Activated CD4-positive, alpha-beta T cell treated with anti-CD3 and anti-CD28 coated beads for 1 hour (primary cell): Measurements from ENCODE around the gene PLEKHA6.

Experiments
- DNase-seq: peaks from one replicate; pipeline ENCODE4 v3.0.0-alpha.2; 2020

Gene PLEKHA6

GRCh38 chr1:204353213-204353910 is 6.4 kb downstream of the PLEKHA6 start:
- DNase-seq = no peak

DNA sequence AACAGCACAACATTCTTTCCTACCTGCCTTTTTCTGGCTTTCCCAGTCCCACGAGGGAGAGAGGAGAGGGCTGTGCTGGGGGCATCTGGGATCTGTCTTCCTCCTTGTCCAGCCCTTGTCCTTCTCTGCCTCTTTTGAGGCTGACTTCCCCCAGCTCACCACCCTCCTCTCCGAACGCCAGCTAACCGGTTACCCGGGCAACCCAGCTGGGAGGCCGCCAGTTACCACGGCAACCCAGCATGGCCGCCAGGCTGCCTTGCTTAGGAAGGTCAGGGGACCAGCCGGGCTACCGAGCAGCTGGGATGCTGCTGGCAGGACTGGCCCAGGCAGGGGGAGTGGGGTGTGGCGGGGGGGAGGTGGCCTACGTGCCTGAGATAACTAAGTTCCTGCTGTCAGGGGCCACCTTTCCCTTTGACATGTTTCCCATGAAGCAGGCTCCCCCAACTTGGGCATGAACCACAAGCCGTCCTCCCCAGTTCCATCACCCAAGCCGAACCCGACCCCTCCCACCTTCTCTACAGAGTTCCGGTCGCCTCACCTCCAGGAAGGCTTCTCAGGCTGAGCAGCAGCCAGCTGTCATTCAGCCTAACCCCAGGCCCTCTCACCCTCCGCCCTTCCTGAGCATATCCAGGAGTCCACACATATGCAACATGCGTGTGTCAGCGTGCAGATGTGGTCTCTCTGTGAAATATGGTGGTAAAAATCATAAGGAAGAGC is 8.7 kb downstream of the PLEKHA6 start:
- no peak for DNase-seq

- DNase-seq = no peak
Measured at GRCh38 chr1:204350312-204350711, 9.4 kb downstream of the PLEKHA6 start.

- no peak for DNase-seq
Measured at GRCh38 chr1:204349602-204350001, 10.1 kb downstream of the PLEKHA6 start.

DNA sequence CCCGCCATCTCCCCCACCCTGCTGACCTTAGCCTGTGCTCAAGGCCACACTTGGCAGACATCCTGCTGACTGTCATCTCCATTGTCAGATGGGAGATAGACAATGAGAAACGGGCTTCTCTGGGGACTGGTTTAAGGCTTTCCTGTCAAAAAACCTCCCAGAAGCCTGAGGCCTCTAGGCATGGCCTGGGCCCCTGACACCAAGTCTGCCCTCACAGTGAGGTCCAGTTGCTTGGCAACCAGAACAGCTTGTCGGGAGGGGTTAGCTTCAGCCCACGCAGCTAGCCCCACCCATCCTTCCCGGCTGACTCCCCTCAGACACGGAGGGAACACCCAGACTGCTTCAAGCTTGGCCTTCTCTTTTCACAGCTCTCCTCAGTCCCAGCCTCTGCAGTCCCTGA is 11.0 kb downstream of the PLEKHA6 start:
- DNase-seq = no peak

GRCh38 chr1:204348242-204348641 is 11.5 kb downstream of the PLEKHA6 start:
- DNase-seq = no peak

DNA sequence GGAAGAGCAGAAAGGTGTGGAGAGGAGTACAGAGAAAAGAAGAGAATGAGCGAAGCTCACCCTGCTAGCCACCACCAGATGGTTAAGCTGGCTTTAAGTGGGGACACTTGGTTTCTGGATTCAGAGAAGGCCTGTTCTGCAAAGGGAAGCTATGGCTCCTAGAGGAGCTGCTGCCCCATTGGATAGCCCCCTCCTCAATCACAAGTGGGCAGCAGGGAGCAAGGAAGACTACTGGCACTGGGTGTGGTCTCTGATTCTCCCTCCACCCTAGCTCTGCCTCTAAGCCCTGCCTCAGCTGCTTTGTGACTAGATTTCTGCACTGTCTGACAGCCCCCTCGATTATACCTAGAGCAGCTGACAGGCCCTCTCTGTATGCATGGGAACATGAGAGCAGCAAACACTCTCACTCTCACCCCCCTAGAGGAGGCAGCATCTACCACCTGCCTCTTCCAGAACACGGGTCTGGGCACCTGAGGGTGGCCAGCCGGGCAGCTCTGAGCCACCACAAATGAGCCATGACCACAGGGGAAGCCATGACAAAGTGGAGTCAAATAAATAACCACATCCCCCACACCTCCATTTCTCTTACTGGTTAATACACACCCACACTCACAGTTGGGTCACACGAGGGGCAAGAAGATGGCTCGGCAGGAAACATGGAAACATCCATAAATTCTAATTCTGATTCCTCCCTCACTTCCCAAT is 13.6 kb downstream of the PLEKHA6 start:
- no peak for DNase-seq

DNA sequence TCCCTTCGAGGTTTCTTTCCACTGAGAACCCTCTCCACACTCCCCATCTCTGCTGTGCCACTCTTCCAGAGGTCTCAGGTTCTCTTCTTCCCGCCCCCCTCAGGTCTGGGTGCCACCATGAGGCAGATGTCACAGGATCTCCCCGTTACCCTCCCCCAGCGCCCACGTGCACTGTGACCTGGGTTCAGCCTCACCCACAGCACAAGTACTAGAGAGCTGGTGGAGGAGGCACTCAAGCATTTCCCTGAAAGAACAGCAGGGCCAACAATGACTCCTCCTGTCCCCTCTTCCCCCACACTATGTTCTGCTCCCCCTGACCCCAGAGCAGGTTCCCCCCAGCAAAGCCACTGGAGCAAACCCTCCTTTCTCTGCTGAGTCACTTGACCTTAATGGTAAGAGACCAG is 14.3 kb downstream of the PLEKHA6 start:
- DNase-seq = no peak

DNA sequence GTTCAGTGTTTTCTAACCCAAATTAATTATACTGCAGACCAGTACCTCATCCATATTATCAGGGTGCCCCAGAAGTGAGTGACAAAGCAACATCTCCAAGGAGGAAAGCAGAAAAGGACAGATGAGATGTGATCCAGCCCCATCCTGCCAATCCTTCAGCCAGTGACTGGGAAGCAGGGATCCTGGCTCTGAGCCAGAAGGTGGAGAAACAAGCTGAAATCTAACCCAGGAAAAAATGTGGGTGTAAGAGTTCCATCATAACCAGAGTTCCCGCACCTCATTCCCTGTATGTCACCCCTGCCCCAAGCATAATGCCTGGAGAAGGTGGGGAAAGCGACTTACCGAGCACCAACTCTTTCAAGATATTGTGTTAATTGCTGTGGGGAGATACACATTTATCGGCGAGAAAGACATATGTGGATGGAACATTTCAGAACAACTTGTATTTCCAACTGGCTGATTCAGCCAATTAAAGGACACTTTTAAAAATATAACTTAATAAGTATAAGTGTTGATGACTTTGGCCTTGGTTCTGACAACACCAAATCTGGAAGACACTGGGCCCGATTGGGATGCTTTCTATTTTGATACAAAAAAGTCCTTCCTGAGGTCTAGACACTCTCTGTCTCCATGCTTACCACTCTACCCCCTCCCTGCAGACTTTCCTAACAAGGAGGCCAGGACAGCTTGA is 14.9 kb downstream of the PLEKHA6 start:
- DNase-seq = no peak

- DNase-seq = no peak
Measured at GRCh38 chr1:204343802-204344201, 15.9 kb downstream of the PLEKHA6 start.

DNA sequence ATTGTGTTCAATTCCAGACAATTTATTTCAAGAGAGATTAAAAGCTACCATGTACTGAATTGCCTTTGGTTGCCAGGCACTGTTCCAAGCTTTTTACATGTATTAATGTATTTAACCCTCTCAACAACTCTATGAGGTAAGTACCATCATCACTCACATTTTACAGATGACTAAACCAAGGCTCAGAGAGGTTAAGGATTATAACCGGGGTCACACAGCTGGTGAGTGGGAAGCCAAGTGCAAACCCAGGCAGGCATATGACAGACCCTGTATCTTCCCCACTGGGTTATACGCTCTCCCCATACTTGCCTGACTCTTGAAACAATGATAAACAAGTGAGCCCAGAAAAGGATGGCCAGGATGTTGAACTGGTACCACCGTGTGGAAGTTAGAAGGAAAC is 16.5 kb downstream of the PLEKHA6 start:
- DNase-seq = no peak

DNA sequence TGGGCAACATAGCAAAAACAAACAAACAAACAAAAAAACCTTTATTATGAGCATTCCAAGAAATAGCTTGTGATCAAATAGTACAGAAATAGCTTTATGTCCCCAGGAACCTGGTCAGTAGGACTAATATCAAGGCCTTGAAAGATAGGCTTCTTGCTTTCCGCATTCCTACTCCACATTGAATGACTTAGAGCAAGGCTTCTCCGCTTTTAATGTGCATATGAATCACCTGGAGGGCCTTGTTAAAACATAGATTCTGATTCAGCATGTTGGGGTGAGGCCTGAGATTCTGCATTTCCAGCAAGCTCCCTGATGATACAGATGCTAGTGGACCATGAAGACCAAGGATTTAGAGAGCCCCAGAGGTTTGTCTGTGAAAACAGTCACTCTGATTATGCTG is 17.4 kb downstream of the PLEKHA6 start:
- DNase-seq = no peak

DNA sequence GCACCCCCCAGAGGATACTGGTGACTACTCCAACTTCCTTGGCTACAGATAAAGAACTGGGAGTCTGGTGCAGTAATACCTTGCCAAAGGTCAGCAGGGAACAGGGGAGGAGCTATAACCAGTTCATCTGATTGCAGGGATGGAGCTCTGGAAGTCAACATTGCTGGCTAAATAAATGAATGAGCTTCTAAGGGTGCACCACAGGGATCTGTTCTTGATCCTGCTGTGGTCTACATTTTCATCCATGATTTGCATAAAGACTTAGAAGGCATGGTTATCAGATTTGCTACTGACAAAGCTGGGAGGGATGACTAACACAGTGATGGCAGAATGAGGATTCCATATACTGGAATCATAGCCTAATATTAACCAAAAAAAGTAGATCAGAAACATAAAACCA is 18.3 kb downstream of the PLEKHA6 start:
- no peak for DNase-seq

DNA sequence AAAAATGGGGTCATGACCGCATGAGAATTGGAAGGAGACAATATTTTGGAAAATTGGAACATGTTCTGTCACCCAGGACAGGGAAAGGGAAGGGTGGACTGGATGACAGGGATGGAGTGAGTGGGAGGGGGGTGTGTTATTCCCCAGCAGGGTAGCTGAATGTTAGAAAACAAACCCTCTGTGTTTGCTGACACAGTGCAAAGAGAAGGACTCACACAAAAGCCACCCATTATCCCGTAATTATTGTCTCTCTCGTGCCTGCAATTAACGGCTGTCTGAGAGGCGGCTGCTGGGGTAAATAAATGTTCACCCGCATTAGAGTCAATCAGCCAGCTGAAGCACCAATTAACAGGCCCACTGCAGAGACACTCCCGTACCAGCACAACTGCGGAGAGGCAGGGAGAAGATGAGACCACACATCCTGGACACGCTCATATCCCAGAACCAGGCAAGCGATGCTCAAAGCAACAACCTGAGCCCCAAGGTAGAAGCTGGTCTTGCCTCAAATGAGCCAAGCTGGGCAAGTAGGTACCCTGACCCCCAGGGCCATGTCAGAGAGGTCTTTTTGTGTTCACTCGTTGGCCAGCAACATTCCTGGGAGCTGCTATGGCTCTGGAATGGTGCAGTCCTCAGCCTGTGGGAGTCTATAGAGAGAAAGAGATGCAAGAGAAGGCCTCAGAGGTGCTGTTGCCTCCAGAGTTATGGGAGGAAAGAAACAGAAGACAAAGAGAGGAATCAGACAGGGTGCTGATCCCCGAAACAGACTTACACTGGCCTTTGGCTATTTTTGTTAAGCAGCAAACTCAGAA is 19.4 kb downstream of the PLEKHA6 start:
- no peak for DNase-seq

GRCh38 chr1:204339541-204339940 is 20.2 kb downstream of the PLEKHA6 start:
- DNase-seq = no peak

DNA sequence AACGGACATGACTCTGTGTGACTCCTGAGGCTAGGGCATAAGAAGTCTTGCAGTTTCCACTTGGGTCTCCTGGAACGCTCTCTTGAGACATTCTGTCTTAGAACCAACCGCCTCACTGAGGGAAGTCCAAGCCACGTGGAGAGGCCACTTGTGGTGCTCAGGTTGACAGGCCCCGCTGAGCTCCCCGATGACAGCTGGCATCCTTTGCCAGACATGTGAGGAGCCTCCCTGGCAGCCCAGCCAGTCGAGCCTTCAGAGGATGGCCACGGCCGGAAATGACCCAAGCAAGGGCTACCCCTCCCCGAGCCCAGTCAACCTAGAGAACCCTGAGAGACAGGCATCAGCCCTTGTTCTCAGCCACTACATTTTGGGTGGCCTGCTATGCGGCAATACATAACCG is 20.7 kb downstream of the PLEKHA6 start:
- no peak for DNase-seq

- no peak for DNase-seq
Measured at GRCh38 chr1:204338360-204338759, 21.4 kb downstream of the PLEKHA6 start.

DNA sequence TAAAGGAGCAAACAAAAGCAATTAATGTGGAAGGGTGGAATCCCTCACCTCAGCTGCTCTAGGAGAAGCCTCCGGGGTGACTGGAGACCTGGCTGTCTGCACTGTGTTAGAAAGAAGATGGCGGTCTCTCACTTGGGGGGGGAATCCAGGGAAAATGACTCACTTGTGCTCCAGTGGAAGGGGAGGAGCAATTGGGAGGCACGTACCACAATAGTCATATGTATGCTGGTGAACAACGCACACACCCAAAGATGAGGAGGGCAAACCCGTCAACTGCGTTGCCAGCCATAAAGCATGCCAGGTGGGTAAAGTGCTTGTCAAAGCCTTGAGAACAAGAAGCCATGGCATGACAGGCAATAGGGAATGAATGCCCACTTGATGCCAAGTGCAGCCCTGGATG is 22.1 kb downstream of the PLEKHA6 start:
- no peak for DNase-seq

DNA sequence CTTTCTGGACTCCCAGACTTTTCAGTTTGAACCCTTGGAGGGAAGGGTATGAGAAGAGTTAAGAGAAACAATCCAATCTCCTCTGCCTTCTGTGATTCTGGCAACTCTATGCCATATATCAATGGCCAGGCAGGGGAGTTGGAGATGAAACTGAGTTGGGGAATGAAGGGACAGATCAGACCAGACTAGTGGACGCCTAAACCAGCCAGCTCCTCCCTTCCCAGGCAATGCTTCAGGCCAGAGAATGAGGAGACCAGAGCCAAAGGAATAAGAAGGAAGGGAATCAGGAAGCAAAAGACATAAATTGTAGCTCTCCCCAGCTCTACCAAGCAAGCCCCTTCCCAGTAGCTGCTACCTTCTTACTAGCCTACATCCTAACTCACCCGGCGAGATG is 22.7 kb downstream of the PLEKHA6 start:
- no peak for DNase-seq

GRCh38 chr1:204336421-204337035 is 23.2 kb downstream of the PLEKHA6 start:
- no peak for DNase-seq

GRCh38 chr1:204335533-204335932 is 24.2 kb downstream of the PLEKHA6 start:
- DNase-seq = no peak

DNA sequence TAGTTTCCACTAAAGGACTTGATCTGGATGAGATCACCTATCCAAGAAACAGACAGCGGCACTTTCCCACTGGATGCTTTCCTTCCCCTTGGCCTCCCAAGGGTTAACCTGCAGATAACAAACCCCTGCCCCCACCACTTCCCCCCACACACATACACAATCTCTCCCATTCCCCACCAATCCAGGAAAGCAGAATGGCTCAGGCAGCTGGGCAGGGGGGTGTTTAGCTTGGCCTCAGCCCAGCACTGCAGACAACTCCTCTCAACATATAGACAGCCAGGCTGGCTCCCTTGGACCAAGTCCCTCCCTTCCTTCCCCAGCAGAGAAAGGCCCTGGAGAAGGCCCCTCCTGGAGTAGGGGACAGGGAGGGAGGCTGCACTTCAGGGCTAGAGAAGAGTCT is 24.6 kb downstream of the PLEKHA6 start:
- no peak for DNase-seq
